HCT116 (cell line): ENCODE results near the gene NFASC. TPM values are rescaled to one million over a fixed set of nuclear protein-coding genes. Genes with fewer than 3 reads are reported as not detected.

Experiments used
- ATAC-seq: fragments of 200-7000 bp; cut with Tn5 transposase; 2 replicates; pipeline ENCODE4 v1.9.1; 2020; ENCODE audit warnings: mild to moderate bottlenecking, moderate library complexity
- BruUV-seq: library from RNA; stranded (reverse); fragments of 400-500 nt; replicated peaks from 2 replicates; lab custom pipeline; 2021; lab: Mats Ljungman, UMichigan
- CTCF ChIA-PET: fragments of 300-600 bp; sonication (Branson Sonifier 250); formaldehyde crosslinking; loops from one replicate; lab custom pipeline; 2021; ENCODE audit warnings: antibody characterized with exemption; lab: Charles Lee
- POLR2A ChIA-PET: fragments of 300-600, 350-600 bp; sonication (Branson Sonifier 250); formaldehyde crosslinking; loops from one replicate; lab custom pipeline; 2021; ENCODE audit warnings: antibody characterized with exemption; lab: Charles Lee
- RAD21 ChIA-PET, 2 experiments: fragments of 300-600 bp; sonication (Branson Sonifier 250); formaldehyde crosslinking; loops; one replicate each; lab custom pipeline; 2023; ENCODE audit warnings: low total read pairs in 2 of 2; ENCODE audit not compliant: uncharacterized antibody in 2 of 2, unreplicated experiment in 2 of 2, low non-redundant PET in 1 of 2; lab: Charles Lee
- DNase-seq: peaks from one replicate; pipeline ENCODE4 v3.0.0-alpha.2; 2010; ENCODE audit warnings: low read depth, low spot score
- H2AFZ ChIP-seq: fragments of 200-600 bp; shearing (Covaris generic), sonication (generic); 2 replicates; pipeline ENCODE4 v1.6.1; 2017; ENCODE audit warnings: low read depth, mixed run types, mixed read lengths, antibody characterized with exemption, low read length; ENCODE audit not compliant: poor library complexity, severe bottlenecking
- H3K27ac ChIP-seq: 2 replicates; pipeline ENCODE4 v1.5.1; 2012; ENCODE audit warnings: low read depth, low read length
- H3K27me3 ChIP-seq: fragments of 200-600 bp; sonication (generic); 2 replicates; pipeline ENCODE4 v1.6.1; 2016; ENCODE audit warnings: mixed run types, low read length, mixed read lengths; ENCODE audit not compliant: insufficient read depth
- H3K36me3 ChIP-seq, 2 experiments: fragments of 200-500 bp in 1 of 2; fragments of 200-600 bp in 1 of 2; sonication (Bioruptor generic) in 1 of 2; sonication (generic) in 1 of 2; 2 replicates each; pipeline versions ENCODE4 v1.5.1 to v1.6.1; 2014 to 2016; ENCODE audit warnings: low read length in 2 of 2, inconsistent platforms in 1 of 2, mixed read lengths in 1 of 2, mixed run types in 1 of 2; ENCODE audit not compliant: insufficient read depth in 2 of 2, control insufficient read depth in 1 of 2
- H3K4me1 ChIP-seq, 2 experiments: fragments of 200-600 bp in 1 of 2; sonication (generic) in 1 of 2; 2 replicates each; pipeline versions ENCODE4 v1.5.1 to v1.6.1; 2012 to 2017; ENCODE audit warnings: low read length in 2 of 2, inconsistent platforms in 1 of 2, mild to moderate bottlenecking in 1 of 2, mixed read lengths in 1 of 2, mixed run types in 1 of 2, moderate library complexity in 1 of 2; ENCODE audit not compliant: insufficient read depth in 2 of 2, control insufficient read depth in 1 of 2
- H3K4me2 ChIP-seq: fragments of 200-600 bp; sonication (generic); 2 replicates; pipeline ENCODE4 v1.6.1; 2017; ENCODE audit warnings: mixed run types, low read length, mixed read lengths
- H3K4me3 ChIP-seq, 2 experiments: fragments of 200-600 bp in 1 of 2; sonication (generic) in 1 of 2; replicated peaks in 1 of 2; 2 replicates each; pipeline ENCODE4 v1.5.1; 2011 to 2016; ENCODE audit warnings: low read length in 2 of 2, control low read depth in 1 of 2, low read depth in 1 of 2, mild to moderate bottlenecking in 1 of 2, mixed read lengths in 1 of 2, mixed run types in 1 of 2
- H3K79me2 ChIP-seq: fragments of 200-600 bp; sonication (generic); 2 replicates; pipeline ENCODE4 v1.6.1; 2017; ENCODE audit warnings: mild to moderate bottlenecking, mixed run types, low read length, moderate library complexity, mixed read lengths; ENCODE audit not compliant: insufficient read depth
- H3K9ac ChIP-seq: fragments of 200-600 bp; sonication (generic); 2 replicates; pipeline ENCODE4 v1.6.1; 2016; ENCODE audit warnings: low read length, mixed read lengths
- H3K9me2 ChIP-seq: fragments of 200-600 bp; sonication (generic), shearing (Covaris generic); 2 replicates; pipeline ENCODE4 v1.6.1; 2017; ENCODE audit warnings: mixed run types, mild to moderate bottlenecking, moderate library complexity; ENCODE audit not compliant: insufficient read depth
- H3K9me3 ChIP-seq, 2 experiments: fragments of 200-500 bp in 1 of 2; fragments of 200-600 bp in 1 of 2; sonication (Bioruptor generic) in 1 of 2; sonication (generic) in 1 of 2; 2 replicates each; pipeline ENCODE4 v1.6.1; 2014 to 2017; ENCODE audit warnings: low read length in 2 of 2, mixed read lengths in 2 of 2, inconsistent platforms in 1 of 2, low read depth in 1 of 2, mild to moderate bottlenecking in 1 of 2, mixed run types in 1 of 2, moderate library complexity in 1 of 2; ENCODE audit not compliant: control insufficient read depth in 1 of 2, insufficient read depth in 1 of 2
- H4K20me1 ChIP-seq: fragments of 200-600 bp; sonication (generic), shearing (Covaris generic); 2 replicates; pipeline ENCODE4 v1.6.1; 2017; ENCODE audit warnings: mixed run types, mild to moderate bottlenecking, moderate library complexity; ENCODE audit not compliant: insufficient read depth
- ATF3 ChIP-seq: IDR thresholded peaks from 2 replicates; pipeline ENCODE4 v1.6.1; 2012
- CEBPB ChIP-seq: IDR thresholded peaks from 2 replicates; pipeline ENCODE4 v1.6.1; 2012; ENCODE audit warnings: low read depth
- EGR1 ChIP-seq: IDR thresholded peaks from 2 replicates; pipeline ENCODE4 v1.6.1; 2012; ENCODE audit warnings: low read depth
- ELF1 ChIP-seq: IDR thresholded peaks from 2 replicates; pipeline ENCODE4 v1.6.1; 2012; ENCODE audit warnings: low read depth, borderline replicate concordance
- EZH2 ChIP-seq: fragments of 200-600 bp; sonication (generic); IDR thresholded peaks from 2 replicates; pipeline ENCODE4 v1.6.1; 2017; ENCODE audit warnings: antibody characterized with exemption, mixed run types
- EZH2phosphoT487 ChIP-seq: fragments of 200-600 bp; IDR thresholded peaks from 2 replicates; pipeline ENCODE4 v1.6.1; 2018; ENCODE audit warnings: antibody characterized with exemption, borderline replicate concordance
- FOSL1 ChIP-seq: IDR thresholded peaks from 2 replicates; pipeline ENCODE4 v1.6.1; 2012; ENCODE audit warnings: low read depth
- JUND ChIP-seq: IDR thresholded peaks from 2 replicates; pipeline ENCODE4 v1.6.1; 2012
- MAX ChIP-seq: IDR thresholded peaks from 2 replicates; pipeline ENCODE4 v1.6.1; 2012
- POLR2AphosphoS5 ChIP-seq: IDR thresholded peaks from 2 replicates; pipeline ENCODE4 v1.6.1; 2011; ENCODE audit warnings: mild to moderate bottlenecking, low read depth, low read length, moderate library complexity
- RAD21 ChIP-seq: IDR thresholded peaks from 2 replicates; pipeline ENCODE4 v1.6.1; 2012; ENCODE audit warnings: low read depth, mild to moderate bottlenecking
- SP1 ChIP-seq: IDR thresholded peaks from 2 replicates; pipeline ENCODE4 v1.6.1; 2012; ENCODE audit warnings: low read depth
- SRF ChIP-seq: IDR thresholded peaks from 2 replicates; pipeline ENCODE4 v1.6.1; 2012; ENCODE audit warnings: low read depth
- YY1 ChIP-seq: IDR thresholded peaks from 2 replicates; pipeline ENCODE4 v1.6.1; 2011; ENCODE audit warnings: low read length, low read depth, moderate library complexity, mild to moderate bottlenecking; ENCODE audit not compliant: insufficient replicate concordance; ENCODE audit errors: extremely low read depth
- ZBTB33 ChIP-seq: IDR thresholded peaks from 2 replicates; pipeline ENCODE4 v1.6.1; 2011; ENCODE audit warnings: mild to moderate bottlenecking, low read length, moderate library complexity; ENCODE audit not compliant: insufficient replicate concordance; ENCODE audit errors: extremely low read depth
- ZFX ChIP-seq: fragments of 450-650 bp; IDR thresholded peaks from 2 replicates; pipeline ENCODE4 v1.6.1; 2017
- ZNF274 ChIP-seq: fragments of 200-500 bp; sonication (Bioruptor generic); IDR thresholded peaks from 2 replicates; pipeline ENCODE4 v1.6.1; 2014; ENCODE audit warnings: mild to moderate bottlenecking, low read depth, low read length, inconsistent platforms
- intact Hi-C: fragments of 100-400 bp; cut with micrococcal nuclease; formaldehyde crosslinking; loops from 2 replicates; pipeline ENCODE4 v1.10.0; 2022
- total RNA-seq: library from RNA; stranded (reverse); gene quantifications from one replicate; pipeline ENCODE4 v1.2.1, GENCODE V29; 2021; ENCODE audit not compliant: unreplicated experiment
- TF ChIP-seq, protein P1 (sequence below): IDR thresholded peaks from 2 replicates; pipeline ENCODE4 v1.6.1; 2012; ENCODE audit warnings: low read depth

The NFASC gene
- total RNA-seq, 1 experiment from 2014 or later = 0.57 TPM

DNA sequence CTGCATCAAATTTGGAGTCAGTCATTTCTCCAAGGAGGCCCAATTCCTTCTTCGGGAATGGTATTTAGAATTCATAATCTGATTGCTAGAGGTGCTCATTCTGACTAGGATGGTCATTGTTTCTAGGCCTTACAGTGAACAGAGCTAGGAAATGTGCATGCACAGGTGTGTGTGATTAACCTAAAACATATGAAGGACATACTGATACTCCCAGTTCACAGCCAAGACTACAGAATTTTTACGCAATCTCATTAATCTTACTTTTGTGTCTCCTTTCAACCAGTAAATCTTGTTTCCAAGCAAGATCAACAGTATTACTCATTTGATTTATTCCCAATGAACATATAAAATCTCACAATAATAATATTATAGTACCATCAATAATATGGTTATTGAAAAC is 47.1 kb downstream of the NFASC start:
- ChIA-PET CTCF (no interaction called here), POLR2A (no interaction called here), RAD21 (no interaction called here)
- intact Hi-C loops = no loop called here
- DNase-seq (no peak), ATAC-seq (no peak)
- Histone ChIP-seq H3K27ac (no peak overlapping the region), H3K4me2 (no peak overlapping the region), H3K9me3 (no peaks in the 10 kb centered on the region), H2AFZ (no peak overlapping the region), H3K4me3 (no peak overlapping the region), H3K36me3 (no peaks in the 10 kb centered on the region), H3K4me1 (peaks cover 0 to 8% of the 10 kb centered on the region in 2 experiments; a peak in 1 of 4 replicates), H3K79me2 (no peaks in the 10 kb centered on the region), H3K9ac (no peak overlapping the region), H3K27me3 (no peaks in the 10 kb centered on the region), H3K9me2 (no peaks in the 10 kb centered on the region), H4K20me1 (no peaks in the 10 kb centered on the region)
- BruUV-seq = no TSS peak
- TF ChIP-seq JUND = no peak
- TF ChIP-seq ZNF274 = no peak
- TF ChIP-seq YY1 = no peak
- no peak for TF ChIP-seq MAX
- no peak for TF ChIP-seq POLR2AphosphoS5
- no peak for TF ChIP-seq SP1
- TF ChIP-seq EGR1 = no peak
- no peak for TF ChIP-seq ELF1
- no peak for TF ChIP-seq EZH2phosphoT487
- no peak for TF ChIP-seq CEBPB
- TF ChIP-seq ATF3 = no peak
- no peak for TF ChIP-seq RAD21
- no peak for TF ChIP-seq ZFX
- no peak for TF ChIP-seq FOSL1
- no peak for TF ChIP-seq EZH2
- no peak for TF ChIP-seq ZBTB33
- TF ChIP-seq, protein P1, sequence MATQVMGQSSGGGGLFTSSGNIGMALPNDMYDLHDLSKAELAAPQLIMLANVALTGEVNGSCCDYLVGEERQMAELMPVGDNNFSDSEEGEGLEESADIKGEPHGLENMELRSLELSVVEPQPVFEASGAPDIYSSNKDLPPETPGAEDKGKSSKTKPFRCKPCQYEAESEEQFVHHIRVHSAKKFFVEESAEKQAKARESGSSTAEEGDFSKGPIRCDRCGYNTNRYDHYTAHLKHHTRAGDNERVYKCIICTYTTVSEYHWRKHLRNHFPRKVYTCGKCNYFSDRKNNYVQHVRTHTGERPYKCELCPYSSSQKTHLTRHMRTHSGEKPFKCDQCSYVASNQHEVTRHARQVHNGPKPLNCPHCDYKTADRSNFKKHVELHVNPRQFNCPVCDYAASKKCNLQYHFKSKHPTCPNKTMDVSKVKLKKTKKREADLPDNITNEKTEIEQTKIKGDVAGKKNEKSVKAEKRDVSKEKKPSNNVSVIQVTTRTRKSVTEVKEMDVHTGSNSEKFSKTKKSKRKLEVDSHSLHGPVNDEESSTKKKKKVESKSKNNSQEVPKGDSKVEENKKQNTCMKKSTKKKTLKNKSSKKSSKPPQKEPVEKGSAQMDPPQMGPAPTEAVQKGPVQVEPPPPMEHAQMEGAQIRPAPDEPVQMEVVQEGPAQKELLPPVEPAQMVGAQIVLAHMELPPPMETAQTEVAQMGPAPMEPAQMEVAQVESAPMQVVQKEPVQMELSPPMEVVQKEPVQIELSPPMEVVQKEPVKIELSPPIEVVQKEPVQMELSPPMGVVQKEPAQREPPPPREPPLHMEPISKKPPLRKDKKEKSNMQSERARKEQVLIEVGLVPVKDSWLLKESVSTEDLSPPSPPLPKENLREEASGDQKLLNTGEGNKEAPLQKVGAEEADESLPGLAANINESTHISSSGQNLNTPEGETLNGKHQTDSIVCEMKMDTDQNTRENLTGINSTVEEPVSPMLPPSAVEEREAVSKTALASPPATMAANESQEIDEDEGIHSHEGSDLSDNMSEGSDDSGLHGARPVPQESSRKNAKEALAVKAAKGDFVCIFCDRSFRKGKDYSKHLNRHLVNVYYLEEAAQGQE = no peak
- TF ChIP-seq SRF = no peak
